SK-N-SH (cell line): Measurements from ENCODE around the gene CTXN3. TPM values are rescaled to one million over a fixed set of nuclear protein-coding genes. Genes with fewer than 3 reads are reported as not detected.

Experiments
- CTCF ChIA-PET: fragments of 300-600, 350-600 bp; formaldehyde crosslinking; extraction: SDS; loops from one replicate; lab custom pipeline; 2021; lab: Yijun Ruan, JAX
- POLR2A ChIA-PET: fragments of 350-600 bp; sonication (Branson Sonifier 250); formaldehyde crosslinking; extraction: SDS; loops from one replicate; lab custom pipeline; 2020; ENCODE audit warnings: antibody characterized with exemption, inconsistent platforms; lab: Yijun Ruan, JAX
- DNase-seq: peaks from one replicate; pipeline ENCODE4 v3.0.0; 2012
- H2AFZ ChIP-seq: fragments of 200-600 bp; sonication (generic); 2 replicates; pipeline ENCODE4 v1.8.1; 2016; ENCODE audit warnings: antibody characterized with exemption, mild to moderate bottlenecking, low read depth
- H3F3A ChIP-seq: fragments of 200-600 bp; sonication (generic); replicated peaks from 2 replicates; pipeline ENCODE3; 2016; ENCODE audit warnings: antibody characterized with exemption, mild to moderate bottlenecking; ENCODE audit not compliant: insufficient read depth
- H3K27ac ChIP-seq, 2 experiments: fragments of 200-500 bp in 1 of 2; fragments of 200-600 bp in 1 of 2; sonication (Bioruptor generic) in 1 of 2; sonication (generic), shearing (Covaris generic) in 1 of 2; 2 replicates each; pipeline versions ENCODE4 v1.5.1 to v1.6.1; 2014 to 2016; ENCODE audit warnings: low read depth in 2 of 2, inconsistent platforms in 1 of 2, low read length in 1 of 2, mild to moderate bottlenecking in 1 of 2, mixed read lengths in 1 of 2
- H3K27me3 ChIP-seq: fragments of 200-600 bp; sonication (generic), shearing (Covaris generic); 2 replicates; pipeline ENCODE4 v1.6.1; 2016; ENCODE audit warnings: mixed run types; ENCODE audit not compliant: insufficient read depth
- H3K36me3 ChIP-seq, 2 experiments: fragments of 200-500 bp in 1 of 2; fragments of 200-600 bp in 1 of 2; sonication (Bioruptor generic) in 1 of 2; sonication (generic) in 1 of 2; replicated peaks in 1 of 2; 2 replicates each; pipeline versions ENCODE3 to v1.5.1; 2014 to 2016; ENCODE audit warnings: low read length in 1 of 2, mild to moderate bottlenecking in 1 of 2; ENCODE audit not compliant: insufficient read depth in 2 of 2, control insufficient read depth in 1 of 2
- H3K4me1 ChIP-seq, 2 experiments: fragments of 200-500 bp in 1 of 2; fragments of 200-600 bp in 1 of 2; sonication (Bioruptor generic) in 1 of 2; sonication (generic), shearing (Covaris generic) in 1 of 2; 2 replicates each; pipeline versions ENCODE4 v1.5.1 to v1.6.1; 2014 to 2016; ENCODE audit warnings: low read depth in 1 of 2, low read length in 1 of 2, mixed run types in 1 of 2; ENCODE audit not compliant: insufficient read depth in 2 of 2, control insufficient read depth in 1 of 2
- H3K4me2 ChIP-seq: fragments of 200-600 bp; sonication (generic), shearing (Covaris generic); 2 replicates; pipeline ENCODE4 v1.6.1; 2017; ENCODE audit warnings: mixed run types
- H3K4me3 ChIP-seq, 2 experiments: fragments of 200-500 bp in 1 of 2; fragments of 200-600 bp in 1 of 2; sonication (Bioruptor generic) in 1 of 2; sonication (generic), shearing (Covaris generic) in 1 of 2; 2 replicates each; pipeline versions ENCODE4 v1.5.1 to v1.8.1; 2014 to 2016; ENCODE audit warnings: low read depth in 2 of 2, inconsistent platforms in 1 of 2, low read length in 1 of 2, mild to moderate bottlenecking in 1 of 2, mixed read lengths in 1 of 2, moderate library complexity in 1 of 2
- H3K79me2 ChIP-seq: fragments of 200-600 bp; sonication (generic); 2 replicates; pipeline ENCODE4 v1.8.1; 2017; ENCODE audit warnings: mild to moderate bottlenecking; ENCODE audit not compliant: insufficient read depth
- H3K9ac ChIP-seq: fragments of 200-600 bp; sonication (generic); 2 replicates; pipeline ENCODE4 v1.6.1; 2017; ENCODE audit warnings: mixed run types
- H3K9me2 ChIP-seq: fragments of 200-600 bp; sonication (generic); 2 replicates; pipeline ENCODE4 v1.6.1; 2017; ENCODE audit warnings: mixed run types
- H3K9me3 ChIP-seq: fragments of 200-600 bp; sonication (generic); 2 replicates; pipeline ENCODE4 v1.6.1; 2017; ENCODE audit warnings: mixed run types, mild to moderate bottlenecking, moderate library complexity
- H4K20me1 ChIP-seq: fragments of 200-600 bp; sonication (generic); 2 replicates; pipeline ENCODE4 v1.6.1; 2017; ENCODE audit warnings: mild to moderate bottlenecking, mixed run types; ENCODE audit not compliant: insufficient read depth
- CHD2 ChIP-seq: fragments of 150-350 bp; IDR thresholded peaks from 2 replicates; pipeline ENCODE4 v1.6.1; 2018; ENCODE audit warnings: low read length; ENCODE audit not compliant: partially characterized antibody
- CTCF ChIP-seq: fragments of 200-600 bp; sonication (generic); IDR thresholded peaks from 2 replicates; pipeline ENCODE4 v1.6.1; 2017; ENCODE audit warnings: antibody characterized with exemption, mild to moderate bottlenecking, moderate library complexity
- EP300 ChIP-seq, 2 experiments: IDR thresholded peaks; 2 replicates each; pipeline versions ENCODE4 v1.4.0 to v1.6.1; 2012; ENCODE audit warnings: borderline replicate concordance in 1 of 2, low read depth in 1 of 2, low read length in 1 of 2
- FOXJ3 ChIP-seq: sonication (generic); formaldehyde crosslinking; IDR thresholded peaks from 2 replicates; pipeline ENCODE4 v1.5.1; 2020; ENCODE audit warnings: mild to moderate bottlenecking, missing genetic modification reagents
- MEF2A ChIP-seq: IDR thresholded peaks from 2 replicates; pipeline ENCODE4 v1.4.0; 2012; ENCODE audit warnings: low read depth, borderline replicate concordance
- MXI1 ChIP-seq: IDR thresholded peaks from 2 replicates; pipeline ENCODE4 v1.6.1; 2012; ENCODE audit warnings: mild to moderate bottlenecking, low read depth, low read length, improper control_type of control experiment
- NRF1 ChIP-seq: IDR thresholded peaks from 2 replicates; pipeline ENCODE4 v1.6.1; 2012; ENCODE audit warnings: low read depth, mild to moderate bottlenecking, low read length
- PBX3 ChIP-seq: IDR thresholded peaks from 2 replicates; pipeline ENCODE4; 2012
- RAD21 ChIP-seq: IDR thresholded peaks from 2 replicates; pipeline ENCODE4 v1.6.1; 2012; ENCODE audit warnings: mild to moderate bottlenecking, low read length
- RCOR1 ChIP-seq: fragments of 150-350 bp; IDR thresholded peaks from 2 replicates; pipeline ENCODE4 v1.6.1; 2017; ENCODE audit warnings: antibody characterized with exemption, low read length
- RFX5 ChIP-seq: IDR thresholded peaks from 2 replicates; pipeline ENCODE4 v1.6.1; 2012; ENCODE audit warnings: mild to moderate bottlenecking, improper control_type of control experiment, low read length
- RXRA ChIP-seq: IDR thresholded peaks from 2 replicates; pipeline ENCODE4 v1.4.0; 2012; ENCODE audit warnings: low read depth, mild to moderate bottlenecking, borderline replicate concordance
- SMC3 ChIP-seq: IDR thresholded peaks from 2 replicates; pipeline ENCODE4 v1.6.1; 2012; ENCODE audit warnings: low read depth, low read length, improper control_type of control experiment
- TCF12 ChIP-seq: IDR thresholded peaks from 2 replicates; pipeline ENCODE4 v1.4.0; 2012
- TEAD4 ChIP-seq: IDR thresholded peaks from 2 replicates; pipeline ENCODE4 v1.4.0; 2012; ENCODE audit warnings: mild to moderate bottlenecking, borderline replicate concordance; ENCODE audit not compliant: insufficient read depth
- USF1 ChIP-seq: IDR thresholded peaks from 2 replicates; pipeline ENCODE4 v1.4.0; 2012; ENCODE audit warnings: low read depth, borderline replicate concordance
- USF2 ChIP-seq: fragments of 150-350 bp; IDR thresholded peaks from 2 replicates; pipeline ENCODE4 v1.6.1; 2017; ENCODE audit warnings: antibody characterized with exemption, low read length, low read depth, borderline replicate concordance
- YY1 ChIP-seq: IDR thresholded peaks from 2 replicates; pipeline ENCODE4 v1.4.0; 2012; ENCODE audit warnings: low read depth, mild to moderate bottlenecking
- ZBTB33 ChIP-seq: IDR thresholded peaks from 2 replicates; pipeline ENCODE4 v1.4.0; 2012; ENCODE audit warnings: low read depth, borderline replicate concordance
- polyA plus RNA-seq, 3 experiments: library from polyadenylated mRNA; depleted of rRNA; stranded (reverse); fragments of >200 nt; gene quantifications; 2 replicates each; pipeline ENCODE4 v1.2.3, GENCODE V29; 2012

The CTXN3 gene
- polyA plus RNA-seq, 1 of the 3 experiments (the other 2 are of a cell fraction): not detected

GRCh38 chr5:127664093-127664492, 15.2 kb downstream of the CTXN3 start (continued):
- TF ChIP-seq USF2 (no peak), ZBTB33 (no peak), MXI1 (no peak), USF1 (no peak)
- TF ChIP-seq, all 33 proteins: peak for 0

- Histone ChIP-seq H2AFZ (no peak overlapping the region), H3F3A (no peaks in the 10 kb centered on the region), H3K4me3 (no peak overlapping the region), H3K27me3 (peaks cover 4% of the 10 kb centered on the region; the same call in 1 of the 2 replicates), H4K20me1 (no peaks in the 10 kb centered on the region), H3K9me2 (no peaks in the 10 kb centered on the region), H3K27ac (no peak overlapping the region), H3K9ac (no peak overlapping the region), H3K4me1 (no peaks in the 10 kb centered on the region), H3K36me3 (no peaks in the 10 kb centered on the region), H3K9me3 (no peaks in the 10 kb centered on the region), H3K4me2 (no peak overlapping the region), H3K79me2 (no peaks in the 10 kb centered on the region)
- ChIA-PET CTCF (no interaction called here), POLR2A (no interaction called here)
- TF ChIP-seq RXRA: no peak
- no peak for TF ChIP-seq MEF2A
- TF ChIP-seq NRF1: no peak
- no peak for TF ChIP-seq RCOR1
- TF ChIP-seq MXI1: no peak
- TF ChIP-seq PBX3: no peak
- TF ChIP-seq RAD21: no peak
- no peak for TF ChIP-seq CTCF
- no peak for TF ChIP-seq CHD2
- no peak for TF ChIP-seq TEAD4
- no peak for TF ChIP-seq EP300 (IDR thresholded peaks at IDR 0.05; ENCODE audit: borderline replicate concordance in 1 of 2, low read depth in 1 of 2, low read length in 1 of 2)
- TF ChIP-seq FOXJ3 (CRISPR knock-in tag): no peak
- no peak for TF ChIP-seq RFX5
- no peak for TF ChIP-seq SMC3
- TF ChIP-seq TCF12: no peak
- no peak for TF ChIP-seq YY1
- TF ChIP-seq ZBTB33: no peak
- DNase-seq: no peak
Measured at GRCh38 chr5:127665641-127666040, 16.8 kb downstream of the CTXN3 start.
